Gastroesophageal sphincter (tissue), 4 donors: ENCODE data around the gene PRSS12. TPM values are rescaled to one million over a fixed set of nuclear protein-coding genes. Genes with fewer than 3 reads are reported as not detected.

Experiments used
- ATAC-seq: fragments of 150-250 bp; one replicate; pipeline ENCODE4 v1.9.1; 2016; ENCODE audit warnings: mild to moderate bottlenecking, moderate library complexity
- H3K27ac ChIP-seq, 4 donors: fragments of 200-600 bp; sonication (generic) in 3 of 4; 1 replicate in 3 of 4; 2 replicates in 1 of 4; pipeline ENCODE4 v1.5.1; 2016 to 2019
- H3K27me3 ChIP-seq: fragments of 200-600 bp; sonication (generic); one replicate; pipeline ENCODE4 v1.5.1; 2019
- H3K36me3 ChIP-seq, 2 donors: fragments of 200-600 bp; sonication (generic); one replicate each; pipeline ENCODE4 v1.5.1; 2019; ENCODE audit warnings: control low read depth in 1 of 2
- H3K4me1 ChIP-seq, 3 donors: fragments of 200-600 bp; sonication (generic); 1 replicate in 2 of 3; 2 replicates in 1 of 3; pipeline ENCODE4 v1.5.1; 2016 to 2019; ENCODE audit warnings: control low read depth in 2 of 3
- H3K4me3 ChIP-seq, 2 donors: fragments of 200-600 bp; sonication (generic); one replicate each; pipeline ENCODE4 v1.5.1; 2019; ENCODE audit warnings: mild to moderate bottlenecking in 1 of 2, moderate library complexity in 1 of 2
- H3K9me3 ChIP-seq, 3 donors: fragments of 200-600 bp; sonication (generic); one replicate each; pipeline ENCODE4 v1.5.1; 2017 to 2019; ENCODE audit warnings: control low read depth in 2 of 3
- EP300 ChIP-seq: sonication (generic); formaldehyde crosslinking; IDR thresholded peaks from one replicate; pipeline ENCODE4 v1.6.1; 2017; ENCODE audit warnings: antibody characterized with exemption, mild to moderate bottlenecking
- POLR2A ChIP-seq, 2 donors: fragments of 450-650 bp; IDR thresholded peaks; one replicate each; pipeline ENCODE4 v1.6.1; 2017; ENCODE audit warnings: antibody characterized with exemption in 2 of 2, mild to moderate bottlenecking in 2 of 2, moderate library complexity in 1 of 2
- POLR2AphosphoS5 ChIP-seq: sonication (generic); formaldehyde crosslinking; IDR thresholded peaks from one replicate; pipeline ENCODE4 v1.6.1; 2017; ENCODE audit warnings: antibody characterized with exemption
- WGBS, 2 donors: methylation state at CpG; one replicate each; pipeline ENCODE4 v1.1.5; 2018; ENCODE audit warnings: low coverage in 1 of 2; 5-methylcytosine and 5-hydroxymethylcytosine counted together
- total RNA-seq, 4 donors: library from RNA; depleted of rRNA; stranded (reverse); fragments of >200 nt; gene quantifications; one replicate each; pipeline ENCODE4 v1.1.0, GENCODE V29; 2016
- TF ChIP-seq, protein P1 (sequence below), 4 experiments: fragments of 200-600 bp in 2 of 4; fragments of 450-650 bp in 2 of 4; sonication (generic) in 1 of 4; IDR thresholded peaks; one replicate each; pipeline ENCODE4 v1.5.1; 2017 to 2019; ENCODE audit warnings: antibody characterized with exemption in 4 of 4, mild to moderate bottlenecking in 2 of 4, moderate library complexity in 2 of 4

The PRSS12 gene
- total RNA-seq, 4 donors from 2014 or later, result 0.13 to 1.7 (median 0.45) TPM

DNA sequence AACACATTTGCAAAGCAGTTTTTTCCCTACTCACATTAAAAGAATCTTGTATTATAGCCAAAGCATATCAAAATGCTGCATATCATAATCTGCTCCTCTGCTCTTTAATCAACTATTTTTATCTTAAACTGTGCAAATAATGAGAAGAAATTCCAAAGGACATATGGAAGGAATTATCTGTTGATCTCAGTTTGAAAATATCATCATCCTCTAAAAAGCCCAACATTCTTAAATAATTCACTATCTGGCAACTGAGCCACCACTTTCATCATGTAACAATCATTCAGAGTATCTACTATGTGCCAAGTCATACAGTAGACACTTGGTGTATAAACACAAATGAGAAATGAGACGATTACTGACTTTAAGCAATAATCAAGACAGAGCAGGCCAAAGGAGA lies 63.0 kb downstream of the PRSS12 start:
- H3K9me3 ChIP-seq, result no peaks in the 10 kb centered on the region
- no peak for ATAC-seq
- peaks cover 0 to 8% (median 0%) of the 10 kb centered on the region in 3 donors for H3K4me1 ChIP-seq
- 0 to 14% methylated on average over 1 of the region's 1 CpG for WGBS, 2 donors
- TF ChIP-seq, protein P1, sequence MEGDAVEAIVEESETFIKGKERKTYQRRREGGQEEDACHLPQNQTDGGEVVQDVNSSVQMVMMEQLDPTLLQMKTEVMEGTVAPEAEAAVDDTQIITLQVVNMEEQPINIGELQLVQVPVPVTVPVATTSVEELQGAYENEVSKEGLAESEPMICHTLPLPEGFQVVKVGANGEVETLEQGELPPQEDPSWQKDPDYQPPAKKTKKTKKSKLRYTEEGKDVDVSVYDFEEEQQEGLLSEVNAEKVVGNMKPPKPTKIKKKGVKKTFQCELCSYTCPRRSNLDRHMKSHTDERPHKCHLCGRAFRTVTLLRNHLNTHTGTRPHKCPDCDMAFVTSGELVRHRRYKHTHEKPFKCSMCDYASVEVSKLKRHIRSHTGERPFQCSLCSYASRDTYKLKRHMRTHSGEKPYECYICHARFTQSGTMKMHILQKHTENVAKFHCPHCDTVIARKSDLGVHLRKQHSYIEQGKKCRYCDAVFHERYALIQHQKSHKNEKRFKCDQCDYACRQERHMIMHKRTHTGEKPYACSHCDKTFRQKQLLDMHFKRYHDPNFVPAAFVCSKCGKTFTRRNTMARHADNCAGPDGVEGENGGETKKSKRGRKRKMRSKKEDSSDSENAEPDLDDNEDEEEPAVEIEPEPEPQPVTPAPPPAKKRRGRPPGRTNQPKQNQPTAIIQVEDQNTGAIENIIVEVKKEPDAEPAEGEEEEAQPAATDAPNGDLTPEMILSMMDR (IDR thresholded peaks at IDR 0.05), result no peak
- H3K27me3 ChIP-seq, result no peaks in the 10 kb centered on the region
- H3K27ac ChIP-seq, result no peak overlapping the region
- H3K4me3 ChIP-seq, result no peak overlapping the region
- H3K36me3 ChIP-seq, result no peaks in the 10 kb centered on the region

DNA sequence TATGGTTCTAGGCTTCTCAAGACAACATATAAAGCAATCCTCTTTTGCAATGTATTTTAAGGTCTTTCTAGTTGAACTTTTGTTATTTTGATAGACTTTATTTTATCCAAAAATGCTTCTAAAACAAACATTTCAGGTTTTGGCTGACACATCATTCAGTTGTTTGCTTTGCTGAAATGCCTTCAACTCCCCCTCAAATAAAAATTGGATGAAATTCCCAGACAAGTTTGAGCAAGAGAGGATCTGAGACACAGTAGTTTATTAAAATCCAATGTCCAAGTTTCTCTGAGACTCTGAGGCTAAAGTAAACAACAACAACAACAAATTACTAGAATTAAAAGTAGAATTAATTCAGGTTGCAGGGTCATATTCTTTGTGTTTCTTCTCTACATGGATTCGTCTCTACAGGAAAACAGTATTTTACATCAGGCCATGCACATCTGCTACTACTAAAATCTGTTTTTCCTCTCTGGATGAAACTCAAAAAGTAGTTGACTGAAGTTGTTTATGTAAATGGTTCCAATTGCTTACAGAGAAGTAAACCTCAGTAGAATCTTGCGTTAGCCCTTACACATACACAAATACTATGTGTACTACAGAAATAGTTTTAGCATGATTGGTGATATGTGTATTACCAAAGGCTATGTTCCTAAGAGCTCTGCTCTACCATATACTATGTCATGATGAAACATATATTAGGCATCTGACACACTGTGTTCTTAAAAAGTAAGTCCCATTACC lies 64.9 kb downstream of the PRSS12 start:
- Histone ChIP-seq H3K4me3 (no peak overlapping the region), H3K4me1 (peaks cover 0 to 8% (median 0%) of the 10 kb centered on the region in 3 donors), H3K9me3 (no peaks in the 10 kb centered on the region), H3K27me3 (no peaks in the 10 kb centered on the region), H3K36me3 (peaks cover 0 to under 1% of the 10 kb centered on the region in 2 donors), H3K27ac (no peak overlapping the region)
- 63 to 67% methylated on average over 2 of the region's 2 CpGs for WGBS, 2 donors
- TF ChIP-seq, protein P1 (IDR thresholded peaks at IDR 0.05), result no peak
- TF ChIP-seq EP300 (no peak), POLR2A (IDR thresholded peaks at IDR 0.05) (no peak), POLR2AphosphoS5 (no peak)
- ATAC-seq, result no peak

DNA sequence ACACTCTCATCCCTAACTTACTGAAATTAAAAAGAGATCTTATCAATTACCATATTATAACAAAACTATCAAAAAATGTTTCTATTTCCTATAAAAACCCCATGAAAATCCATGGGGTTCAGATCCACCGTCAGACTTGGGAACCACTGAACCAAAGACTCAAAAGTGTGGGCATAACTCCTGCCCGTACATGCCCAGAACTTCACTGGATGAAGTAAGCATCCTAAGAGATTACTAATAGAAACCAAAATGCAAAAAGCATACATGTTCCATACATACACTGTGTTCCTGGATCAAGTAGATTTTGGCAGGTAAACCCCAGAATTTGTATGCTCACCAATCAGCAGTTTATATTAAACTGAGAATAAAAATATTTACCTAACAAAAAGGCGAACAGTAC lies 66.1 kb downstream of the PRSS12 start:
- peaks cover 0 to 14% (median 0%) of the 10 kb centered on the region in 3 donors for H3K4me1 ChIP-seq
- H3K27ac ChIP-seq, result no peak overlapping the region
- H3K27me3 ChIP-seq, result no peaks in the 10 kb centered on the region
- TF ChIP-seq POLR2AphosphoS5, result no peak
- H3K36me3 ChIP-seq, result peaks cover 0 to 6% of the 10 kb centered on the region in 2 donors
- H3K9me3 ChIP-seq, result no peaks in the 10 kb centered on the region
- no peak for ATAC-seq
- no peak overlapping the region for H3K4me3 ChIP-seq
- 91 to 100% methylated on average over 3 of the region's 3 CpGs for WGBS, 2 donors

DNA sequence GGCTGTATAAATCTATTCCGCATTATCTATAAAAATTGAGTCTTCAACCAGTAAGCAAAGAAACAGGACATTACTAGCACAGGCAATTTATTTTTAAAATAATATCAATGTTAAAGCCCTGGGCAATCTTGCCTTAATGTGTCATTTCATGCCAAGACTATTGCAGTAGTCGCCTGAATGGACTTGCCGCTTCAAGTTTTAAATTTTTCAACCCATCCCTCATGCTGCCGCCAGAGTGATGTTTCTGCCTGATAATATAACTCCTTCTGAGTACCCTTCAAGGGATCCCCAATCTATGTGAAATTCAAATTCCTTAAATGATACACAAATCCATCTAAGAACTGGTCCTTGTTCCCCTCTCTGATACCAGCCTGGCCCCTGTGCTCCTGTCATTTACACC lies 66.9 kb downstream of the PRSS12 start:
- no peak for ATAC-seq
- Histone ChIP-seq H3K4me1 (peaks cover 0 to 21% (median 0%) of the 10 kb centered on the region in 3 donors), H3K9me3 (no peaks in the 10 kb centered on the region), H3K4me3 (no peak overlapping the region), H3K36me3 (peaks cover 0 to 6% of the 10 kb centered on the region in 2 donors), H3K27me3 (no peaks in the 10 kb centered on the region), H3K27ac (no peak overlapping the region)
- 94 to 98% methylated on average over 3 to 4 of the region's 4 CpGs for WGBS, 2 donors
- TF ChIP-seq POLR2A (IDR thresholded peaks at IDR 0.05) (no peak), EP300 (no peak), POLR2AphosphoS5 (no peak)
- TF ChIP-seq, protein P1 (IDR thresholded peaks at IDR 0.05), result no peak

GRCh38 chr4:118284169-118284568 lies 68.6 kb downstream of the PRSS12 start:
- 43 to 73% methylated on average over 1 to 2 of the region's 3 CpGs for WGBS, 2 donors
- TF ChIP-seq POLR2AphosphoS5 (no peak), POLR2A (IDR thresholded peaks at IDR 0.05) (no peak), EP300 (no peak)
- TF ChIP-seq, protein P1 (IDR thresholded peaks at IDR 0.05), result no peak
- ATAC-seq, result no peak
- Histone ChIP-seq H3K27me3 (no peaks in the 10 kb centered on the region), H3K4me3 (no peak overlapping the region), H3K9me3 (no peaks in the 10 kb centered on the region), H3K4me1 (peaks cover 0 to 31% (median 0%) of the 10 kb centered on the region in 3 donors), H3K36me3 (peaks cover 0 to 8% of the 10 kb centered on the region in 2 donors), H3K27ac (no peak overlapping the region)
